Endodermal cell (in vitro differentiated cells): ENCODE data around the gene MALL. TPM values are rescaled to one million over a fixed set of nuclear protein-coding genes. Genes with fewer than 3 reads are reported as not detected.

Experiments used
- DNase-seq: peaks from one replicate; pipeline ENCODE4 v3.0.0-alpha.2; 2017
- H3K27ac ChIP-seq: 2 replicates; pipeline ENCODE4 v1.5.1; 2013; ENCODE audit warnings: mild to moderate bottlenecking, low read depth, low read length, moderate library complexity
- H3K27me3 ChIP-seq: 2 replicates; pipeline ENCODE4 v1.6.1; 2013; ENCODE audit warnings: mild to moderate bottlenecking, low read length, moderate library complexity; ENCODE audit not compliant: insufficient read depth, control insufficient read depth, poor library complexity, severe bottlenecking
- H3K36me3 ChIP-seq: 2 replicates; pipeline ENCODE4 v1.7.0; 2013; ENCODE audit warnings: mild to moderate bottlenecking, low read length, moderate library complexity; ENCODE audit not compliant: control insufficient read depth, insufficient read depth
- H3K4me1 ChIP-seq: one replicate; pipeline ENCODE4 v1.7.0; 2013; ENCODE audit warnings: low read length; ENCODE audit not compliant: control insufficient read depth, insufficient read depth
- H3K4me3 ChIP-seq: 2 replicates; pipeline ENCODE4 v1.5.1; 2013; ENCODE audit warnings: mild to moderate bottlenecking, low read length, moderate library complexity
- H3K9ac ChIP-seq: 2 replicates; pipeline ENCODE4 v1.6.1; 2013; ENCODE audit warnings: mild to moderate bottlenecking, low read length, moderate library complexity; ENCODE audit not compliant: poor library complexity, severe bottlenecking; ENCODE audit errors: extremely low read depth
- H3K9me3 ChIP-seq: 2 replicates; pipeline ENCODE4 v1.6.1; 2013; ENCODE audit warnings: mild to moderate bottlenecking, low read length, moderate library complexity; ENCODE audit not compliant: control insufficient read depth
- H3K27ac Mint-ChIP-seq: 2 replicates; pipeline ENCODE4 v1.8.0; 2020; ENCODE audit warnings: mixed read lengths
- H3K27me3 Mint-ChIP-seq: 2 replicates; pipeline ENCODE4 v1.8.0; 2021; ENCODE audit warnings: mild to moderate bottlenecking, mixed read lengths; ENCODE audit not compliant: insufficient read depth
- H3K36me3 Mint-ChIP-seq: 2 replicates; pipeline ENCODE4 v1.8.0; 2020; ENCODE audit warnings: low read depth, mixed read lengths
- H3K4me1 Mint-ChIP-seq: 2 replicates; pipeline ENCODE4 v1.8.0; 2020; ENCODE audit warnings: mixed read lengths
- H3K4me3 Mint-ChIP-seq: 2 replicates; pipeline ENCODE4 v1.8.0; 2020; ENCODE audit warnings: mild to moderate bottlenecking, moderate library complexity, mixed read lengths
- H3K9me3 Mint-ChIP-seq: 2 replicates; pipeline ENCODE4 v1.8.0; 2020; ENCODE audit warnings: mild to moderate bottlenecking, mixed read lengths
- WGBS, 2 experiments: methylation state at CpG; one replicate each; pipeline versions ENCODE4 v1.1.5 to v1.1.7; 2013; ENCODE audit warnings: missing lambda C conversion rate in 2 of 2, mixed read lengths in 1 of 2; ENCODE audit not compliant: insufficient coverage in 1 of 2, insufficient read length in 1 of 2; 5-methylcytosine and 5-hydroxymethylcytosine counted together
- total RNA-seq, 2 donors: library from RNA; stranded (reverse); fragmentation: NEBNext Ultra II Directional in 1 of 2; extraction: Animal tissue kit (Norgen Biotek cat#: 25700) in 1 of 2; gene quantifications; 2 replicates in 1 of 2; 3 replicates in 1 of 2; pipeline ENCODE4 v1.2.1, GENCODE V29; 2021
- TF ChIP-seq, protein P1 (sequence below): fragments of 200-600 bp; sonication (generic); conservative IDR thresholded peaks from 2 replicates; pipeline ENCODE4 v1.5.0; 2021; ENCODE audit warnings: antibody characterized with exemption, mild to moderate bottlenecking

Gene MALL
- total RNA-seq, 2 donors from 2014 or later = 2.7 to 5.2 TPM

DNA sequence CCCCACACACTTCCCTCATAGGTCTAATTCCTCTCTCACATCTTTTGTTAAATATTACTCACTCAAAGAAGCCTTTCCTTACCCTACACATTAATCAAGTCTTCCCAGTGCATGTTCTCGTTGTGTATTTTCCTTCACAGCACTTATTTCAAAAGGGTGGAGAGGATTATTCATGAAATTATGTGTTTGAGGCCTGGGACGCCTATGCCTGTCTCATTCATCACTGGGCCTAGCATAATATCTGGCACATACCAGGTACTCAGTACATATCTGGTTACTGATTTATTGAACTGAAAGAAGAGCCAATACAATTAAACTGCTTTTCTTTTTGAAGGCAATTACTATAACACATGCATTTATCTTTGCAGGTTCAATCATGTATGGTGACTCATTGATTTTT lies 15.1 kb upstream of the MALL start:
- no peak overlapping the region for H3K4me3 ChIP-seq
- no peak overlapping the region for H3K9ac ChIP-seq
- Mint-ChIP-seq H3K27me3 (peaks cover 1% of the 10 kb centered on the region), H3K36me3 (no peaks in the 10 kb centered on the region), H3K9me3 (peaks cover 11% of the 10 kb centered on the region), H3K4me1 (no peaks in the 10 kb centered on the region), H3K27ac (no peak overlapping the region), H3K4me3 (no peak overlapping the region)
- no peak for DNase-seq
- H3K27ac ChIP-seq = no peak overlapping the region
- H3K36me3 ChIP-seq = no peaks in the 10 kb centered on the region
- H3K4me1 ChIP-seq = no peaks in the 10 kb centered on the region
- TF ChIP-seq, protein P1, sequence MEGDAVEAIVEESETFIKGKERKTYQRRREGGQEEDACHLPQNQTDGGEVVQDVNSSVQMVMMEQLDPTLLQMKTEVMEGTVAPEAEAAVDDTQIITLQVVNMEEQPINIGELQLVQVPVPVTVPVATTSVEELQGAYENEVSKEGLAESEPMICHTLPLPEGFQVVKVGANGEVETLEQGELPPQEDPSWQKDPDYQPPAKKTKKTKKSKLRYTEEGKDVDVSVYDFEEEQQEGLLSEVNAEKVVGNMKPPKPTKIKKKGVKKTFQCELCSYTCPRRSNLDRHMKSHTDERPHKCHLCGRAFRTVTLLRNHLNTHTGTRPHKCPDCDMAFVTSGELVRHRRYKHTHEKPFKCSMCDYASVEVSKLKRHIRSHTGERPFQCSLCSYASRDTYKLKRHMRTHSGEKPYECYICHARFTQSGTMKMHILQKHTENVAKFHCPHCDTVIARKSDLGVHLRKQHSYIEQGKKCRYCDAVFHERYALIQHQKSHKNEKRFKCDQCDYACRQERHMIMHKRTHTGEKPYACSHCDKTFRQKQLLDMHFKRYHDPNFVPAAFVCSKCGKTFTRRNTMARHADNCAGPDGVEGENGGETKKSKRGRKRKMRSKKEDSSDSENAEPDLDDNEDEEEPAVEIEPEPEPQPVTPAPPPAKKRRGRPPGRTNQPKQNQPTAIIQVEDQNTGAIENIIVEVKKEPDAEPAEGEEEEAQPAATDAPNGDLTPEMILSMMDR = no peak
- no peaks in the 10 kb centered on the region for H3K27me3 ChIP-seq
- WGBS, 2 experiments = 100% methylated on average over 2 of the region's 2 CpGs; no CpG with 5 or more reads in 1 of the 2 experiments
- H3K9me3 ChIP-seq = peaks cover 10% of the 10 kb centered on the region

- Mint-ChIP-seq H3K4me1 (peaks cover 4% of the 10 kb centered on the region), H3K27me3 (no peaks in the 10 kb centered on the region), H3K9me3 (no peaks in the 10 kb centered on the region), H3K4me3 (no peak overlapping the region), H3K36me3 (no peaks in the 10 kb centered on the region), H3K27ac (no peak overlapping the region)
- TF ChIP-seq, protein P1 = no peak
- DNase-seq = no peak
- Histone ChIP-seq H3K4me3 (no peak overlapping the region), H3K9me3 (no peaks in the 10 kb centered on the region), H3K27me3 (no peaks in the 10 kb centered on the region), H3K27ac (no peak overlapping the region), H3K36me3 (no peaks in the 10 kb centered on the region), H3K4me1 (peaks cover 3% of the 10 kb centered on the region), H3K9ac (no peak overlapping the region)
- 80 to 84% methylated on average over 1 to 2 of the region's 2 CpGs for WGBS, 2 experiments
Observed at GRCh38 chr2:110126906-110127305, 11.3 kb upstream of the MALL start.

GRCh38 chr2:110126086-110126773 lies 10.6 kb upstream of the MALL start:
- no peaks in the 10 kb centered on the region for H3K9me3 Mint-ChIP-seq
- no peaks in the 10 kb centered on the region for H3K27me3 Mint-ChIP-seq
- no peak for DNase-seq
- no peaks in the 10 kb centered on the region for H3K36me3 Mint-ChIP-seq
- Histone ChIP-seq H3K27ac (no peak overlapping the region), H3K27me3 (no peaks in the 10 kb centered on the region), H3K9ac (no peak overlapping the region), H3K9me3 (no peaks in the 10 kb centered on the region), H3K4me1 (peaks cover 3% of the 10 kb centered on the region), H3K36me3 (no peaks in the 10 kb centered on the region), H3K4me3 (no peak overlapping the region)
- no peak overlapping the region for H3K27ac Mint-ChIP-seq
- whole genome bisulfite sequencing, 2 experiments = 93% methylated on average over 4 of the region's 4 CpGs
- TF ChIP-seq, protein P1 = no peak
- peaks cover 4% of the 10 kb centered on the region for H3K4me1 Mint-ChIP-seq
- H3K4me3 Mint-ChIP-seq = no peak overlapping the region
